GM12892 (cell line): Measurements from ENCODE around the gene KCNS3.

Experiments
- POLR2A ChIP-seq: IDR thresholded peaks from 2 replicates; pipeline ENCODE4 v1.6.1; 2011; ENCODE audit warnings: low read depth, low read length, control low read depth
- POLR2AphosphoS5 ChIP-seq: IDR thresholded peaks from 2 replicates; pipeline ENCODE4 v1.6.1; 2011; ENCODE audit warnings: low read depth, low read length, control low read depth
- TAF1 ChIP-seq: IDR thresholded peaks from 2 replicates; pipeline ENCODE4 v1.6.1; 2011; ENCODE audit warnings: low read depth, mild to moderate bottlenecking, control low read depth, low read length, borderline replicate concordance

- TF ChIP-seq POLR2AphosphoS5 (no peak), POLR2A (no peak), TAF1 (no peak)
Observed at GRCh38 chr2:17843457-17843856, 35.0 kb upstream of the KCNS3 start.
